Liver (tissue), 9 donors: ENCODE measurements around the gene NF1. TPM values are rescaled to one million over a fixed set of nuclear protein-coding genes. Genes with fewer than 3 reads are reported as not detected.

Experiments used
- DNase-seq: peaks from one replicate; pipeline ENCODE4 v3.0.0-alpha.2; 2017; ENCODE audit warnings: low spot score
- H3K27ac ChIP-seq, 2 donors: one replicate each; pipeline ENCODE4 v1.7.0; 2013; ENCODE audit warnings: inconsistent platforms in 2 of 2, low read length in 2 of 2, control low read depth in 1 of 2, low read depth in 1 of 2, mild to moderate bottlenecking in 1 of 2
- H3K27me3 ChIP-seq, 4 donors: one replicate each; pipeline versions ENCODE4 v1.6.1 to v1.7.0; 2013; ENCODE audit warnings: low read length in 3 of 4, inconsistent platforms in 1 of 4, mild to moderate bottlenecking in 1 of 4, moderate library complexity in 1 of 4; ENCODE audit not compliant: control insufficient read depth in 4 of 4, insufficient read depth in 4 of 4
- H3K36me3 ChIP-seq, 4 donors: one replicate each; pipeline versions ENCODE4 v1.6.1 to v1.7.0; 2013; ENCODE audit warnings: low read length in 3 of 4, mild to moderate bottlenecking in 3 of 4, low read depth in 1 of 4, moderate library complexity in 1 of 4; ENCODE audit not compliant: control insufficient read depth in 4 of 4, insufficient read depth in 3 of 4
- H3K4me1 ChIP-seq, 4 donors: one replicate each; pipeline versions ENCODE4 v1.6.1 to v1.7.0; 2013; ENCODE audit warnings: low read length in 3 of 4, mild to moderate bottlenecking in 3 of 4, moderate library complexity in 1 of 4; ENCODE audit not compliant: control insufficient read depth in 4 of 4, insufficient read depth in 4 of 4
- H3K4me3 ChIP-seq, 3 donors: one replicate each; pipeline versions ENCODE4 v1.6.1 to v1.7.0; 2013; ENCODE audit warnings: low read length in 3 of 3, control low read depth in 1 of 3, low read depth in 1 of 3, mild to moderate bottlenecking in 1 of 3
- H3K9ac ChIP-seq, 2 donors: one replicate each; pipeline ENCODE4 v1.7.0; 2013; ENCODE audit warnings: low read length in 2 of 2, mild to moderate bottlenecking in 2 of 2, moderate library complexity in 2 of 2, control low read depth in 1 of 2, low read depth in 1 of 2
- H3K9me3 ChIP-seq, 4 donors: one replicate each; pipeline versions ENCODE4 v1.6.1 to v1.7.0; 2013; ENCODE audit warnings: low read length in 3 of 4; ENCODE audit not compliant: control insufficient read depth in 4 of 4
- FOXA1 ChIP-seq: IDR thresholded peaks from 2 replicates; pipeline ENCODE4 v1.6.1; 2016; ENCODE audit warnings: antibody characterized with exemption
- HNF4A ChIP-seq, 2 donors: conservative IDR thresholded peaks; 2 replicates each; pipeline ENCODE4 v1.6.1; 2016; ENCODE audit warnings: antibody characterized with exemption in 2 of 2, mild to moderate bottlenecking in 2 of 2
- HNF4G ChIP-seq: IDR thresholded peaks from 2 replicates; pipeline ENCODE4 v1.6.1; 2016; ENCODE audit warnings: antibody characterized with exemption
- JUND ChIP-seq, 2 donors: IDR thresholded peaks; 2 replicates each; pipeline ENCODE4 v1.6.1; 2016; ENCODE audit warnings: antibody characterized with exemption in 2 of 2
- NR2F2 ChIP-seq: IDR thresholded peaks from 2 replicates; pipeline ENCODE4 v1.6.1; 2016; ENCODE audit warnings: antibody characterized with exemption
- RAD21 ChIP-seq, 2 donors: IDR thresholded peaks; 2 replicates each; pipeline ENCODE4 v1.6.1; 2016; ENCODE audit warnings: antibody characterized with exemption in 2 of 2, mild to moderate bottlenecking in 2 of 2
- SP1 ChIP-seq: IDR thresholded peaks from 2 replicates; pipeline ENCODE4 v1.6.1; 2018; ENCODE audit warnings: antibody characterized with exemption, mild to moderate bottlenecking
- YY1 ChIP-seq: IDR thresholded peaks from 2 replicates; pipeline ENCODE4 v1.6.1; 2016; ENCODE audit warnings: antibody characterized with exemption, mild to moderate bottlenecking
- WGBS: extraction: QIAGEN DNeasy Blood & Tissue Kit; methylation state at CpG from one replicate; pipeline ENCODE4 v1.1.7; 2013; 5-methylcytosine and 5-hydroxymethylcytosine counted together
- polyA plus RNA-seq, 2 donors: library from polyadenylated mRNA; stranded (reverse) in 1 of 2; unstranded in 1 of 2; fragments of 200-250 nt in 1 of 2; fragments of >200 nt in 1 of 2; fragmentation: Nextera tagmentation in 1 of 2; extraction: Ambion mirVana in 1 of 2; gene quantifications; one replicate each; pipeline versions ENCODE4 v1.2.1 to v1.2.3, GENCODE V29; 2013 to 2015
- total RNA-seq, 2 donors: library from RNA; depleted of rRNA; stranded (reverse); fragments of >200 nt; gene quantifications; one replicate each; pipeline ENCODE4 v1.2.3, GENCODE V29; 2014
- TF ChIP-seq, protein P1 (sequence below): IDR thresholded peaks from 2 replicates; pipeline ENCODE4 v1.6.1; 2016; ENCODE audit warnings: antibody characterized with exemption
- TF ChIP-seq, protein P2 (sequence below): IDR thresholded peaks from 2 replicates; pipeline ENCODE4 v1.6.1; 2016; ENCODE audit warnings: antibody characterized with exemption, mild to moderate bottlenecking
- TF ChIP-seq, protein P3 (sequence below): fragments of 150-350 bp; IDR thresholded peaks from 2 replicates; pipeline ENCODE4 v1.5.1; 2017; ENCODE audit warnings: improper control_type of control experiment, low read depth, low read length; ENCODE audit not compliant: missing input control
- TF ChIP-seq, protein P4 (sequence below): IDR thresholded peaks from 2 replicates; pipeline ENCODE4 v1.6.1; 2016; ENCODE audit warnings: antibody characterized with exemption
- donor health status: healthy.
- donor health status: healthy.
- donor health status: healthy.
- donor health status: healthy.
- donor health status: healthy.

The NF1 gene
- total and polyA plus RNA-seq, 4 donors = 4.6 to 42.6 (median 13.5) TPM

DNA sequence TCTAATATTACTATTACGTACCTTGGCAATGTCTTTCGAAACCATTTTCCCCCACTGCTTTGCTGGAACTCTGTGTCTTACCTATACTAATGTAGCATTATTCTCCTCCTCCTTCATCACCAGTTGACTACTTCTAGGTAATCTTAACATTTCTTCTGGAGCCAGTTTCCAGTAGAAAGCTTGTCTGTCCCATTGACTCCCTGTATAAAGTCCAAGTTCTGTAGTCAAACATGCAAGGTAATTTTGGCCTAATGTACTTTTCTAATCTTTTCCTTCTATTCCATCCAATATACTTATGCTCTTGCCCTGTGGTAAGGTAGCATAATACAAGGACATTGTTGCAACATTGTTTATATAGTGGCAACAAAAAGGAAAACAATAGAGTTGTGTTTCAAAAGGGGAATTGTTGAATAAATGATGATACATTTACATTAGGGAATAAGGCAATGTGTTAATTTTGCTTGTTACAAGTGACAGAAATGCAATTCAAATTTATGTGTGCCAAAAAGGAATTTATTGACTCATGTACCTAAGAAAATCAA lies 174.3 kb downstream of the NF1 start:
- Histone ChIP-seq H3K4me1 (peaks cover 0 to 6% (median 3%) of the 10 kb centered on the region in 4 donors), H3K27me3 (no peaks in the 10 kb centered on the region), H3K4me3 (no peak overlapping the region), H3K27ac (no peak overlapping the region), H3K36me3 (peaks cover 0 to 23% (median 6%) of the 10 kb centered on the region in 4 donors), H3K9ac (no peak overlapping the region), H3K9me3 (no peaks in the 10 kb centered on the region)
- TF ChIP-seq HNF4A (conservative IDR thresholded peaks at IDR 0.05) = peak; percentile 16 to 20
- TF ChIP-seq, protein P1, sequence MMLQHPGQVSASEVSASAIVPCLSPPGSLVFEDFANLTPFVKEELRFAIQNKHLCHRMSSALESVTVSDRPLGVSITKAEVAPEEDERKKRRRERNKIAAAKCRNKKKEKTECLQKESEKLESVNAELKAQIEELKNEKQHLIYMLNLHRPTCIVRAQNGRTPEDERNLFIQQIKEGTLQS = no peak
- no peak for DNase-seq
- 96% methylated on average over 2 of the region's 2 CpGs for WGBS

DNA sequence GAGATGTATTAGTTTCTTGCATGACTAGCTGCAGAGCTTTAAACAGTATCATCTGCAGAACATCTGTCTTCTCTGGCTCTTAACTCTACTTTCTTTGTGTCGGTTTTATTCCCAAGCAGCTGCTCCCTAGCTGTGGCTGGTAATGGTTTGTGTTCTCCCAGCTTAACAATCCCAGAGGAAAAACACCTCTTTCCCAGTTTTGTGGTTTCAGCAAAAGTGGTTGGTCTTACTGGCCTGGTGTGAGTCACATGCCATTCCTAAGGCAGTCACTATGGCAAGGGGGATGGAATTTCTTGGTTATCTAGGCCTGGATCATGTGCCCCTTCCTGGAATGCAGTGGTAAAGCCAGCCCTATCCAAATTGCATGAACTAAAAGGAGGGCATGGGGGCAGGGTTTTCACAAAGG lies 174.8 kb downstream of the NF1 start:
- 81% methylated on average over 1 of the region's 1 CpG for WGBS
- DNase-seq = no peak
- Histone ChIP-seq H3K9ac (no peak overlapping the region), H3K27me3 (no peaks in the 10 kb centered on the region), H3K9me3 (no peaks in the 10 kb centered on the region), H3K27ac (no peak overlapping the region), H3K4me3 (no peak overlapping the region), H3K36me3 (peaks cover 0 to 23% (median 6%) of the 10 kb centered on the region in 4 donors), H3K4me1 (peaks cover 0 to 10% (median 3%) of the 10 kb centered on the region in 4 donors)
- TF ChIP-seq YY1 (no peak), JUND (IDR thresholded peaks at IDR 0.05) (no peak), SP1 (no peak), NR2F2 (no peak)
- TF ChIP-seq, protein P2, sequence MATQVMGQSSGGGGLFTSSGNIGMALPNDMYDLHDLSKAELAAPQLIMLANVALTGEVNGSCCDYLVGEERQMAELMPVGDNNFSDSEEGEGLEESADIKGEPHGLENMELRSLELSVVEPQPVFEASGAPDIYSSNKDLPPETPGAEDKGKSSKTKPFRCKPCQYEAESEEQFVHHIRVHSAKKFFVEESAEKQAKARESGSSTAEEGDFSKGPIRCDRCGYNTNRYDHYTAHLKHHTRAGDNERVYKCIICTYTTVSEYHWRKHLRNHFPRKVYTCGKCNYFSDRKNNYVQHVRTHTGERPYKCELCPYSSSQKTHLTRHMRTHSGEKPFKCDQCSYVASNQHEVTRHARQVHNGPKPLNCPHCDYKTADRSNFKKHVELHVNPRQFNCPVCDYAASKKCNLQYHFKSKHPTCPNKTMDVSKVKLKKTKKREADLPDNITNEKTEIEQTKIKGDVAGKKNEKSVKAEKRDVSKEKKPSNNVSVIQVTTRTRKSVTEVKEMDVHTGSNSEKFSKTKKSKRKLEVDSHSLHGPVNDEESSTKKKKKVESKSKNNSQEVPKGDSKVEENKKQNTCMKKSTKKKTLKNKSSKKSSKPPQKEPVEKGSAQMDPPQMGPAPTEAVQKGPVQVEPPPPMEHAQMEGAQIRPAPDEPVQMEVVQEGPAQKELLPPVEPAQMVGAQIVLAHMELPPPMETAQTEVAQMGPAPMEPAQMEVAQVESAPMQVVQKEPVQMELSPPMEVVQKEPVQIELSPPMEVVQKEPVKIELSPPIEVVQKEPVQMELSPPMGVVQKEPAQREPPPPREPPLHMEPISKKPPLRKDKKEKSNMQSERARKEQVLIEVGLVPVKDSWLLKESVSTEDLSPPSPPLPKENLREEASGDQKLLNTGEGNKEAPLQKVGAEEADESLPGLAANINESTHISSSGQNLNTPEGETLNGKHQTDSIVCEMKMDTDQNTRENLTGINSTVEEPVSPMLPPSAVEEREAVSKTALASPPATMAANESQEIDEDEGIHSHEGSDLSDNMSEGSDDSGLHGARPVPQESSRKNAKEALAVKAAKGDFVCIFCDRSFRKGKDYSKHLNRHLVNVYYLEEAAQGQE = no peak
- TF ChIP-seq, protein P3, sequence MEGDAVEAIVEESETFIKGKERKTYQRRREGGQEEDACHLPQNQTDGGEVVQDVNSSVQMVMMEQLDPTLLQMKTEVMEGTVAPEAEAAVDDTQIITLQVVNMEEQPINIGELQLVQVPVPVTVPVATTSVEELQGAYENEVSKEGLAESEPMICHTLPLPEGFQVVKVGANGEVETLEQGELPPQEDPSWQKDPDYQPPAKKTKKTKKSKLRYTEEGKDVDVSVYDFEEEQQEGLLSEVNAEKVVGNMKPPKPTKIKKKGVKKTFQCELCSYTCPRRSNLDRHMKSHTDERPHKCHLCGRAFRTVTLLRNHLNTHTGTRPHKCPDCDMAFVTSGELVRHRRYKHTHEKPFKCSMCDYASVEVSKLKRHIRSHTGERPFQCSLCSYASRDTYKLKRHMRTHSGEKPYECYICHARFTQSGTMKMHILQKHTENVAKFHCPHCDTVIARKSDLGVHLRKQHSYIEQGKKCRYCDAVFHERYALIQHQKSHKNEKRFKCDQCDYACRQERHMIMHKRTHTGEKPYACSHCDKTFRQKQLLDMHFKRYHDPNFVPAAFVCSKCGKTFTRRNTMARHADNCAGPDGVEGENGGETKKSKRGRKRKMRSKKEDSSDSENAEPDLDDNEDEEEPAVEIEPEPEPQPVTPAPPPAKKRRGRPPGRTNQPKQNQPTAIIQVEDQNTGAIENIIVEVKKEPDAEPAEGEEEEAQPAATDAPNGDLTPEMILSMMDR = no peak

DNA sequence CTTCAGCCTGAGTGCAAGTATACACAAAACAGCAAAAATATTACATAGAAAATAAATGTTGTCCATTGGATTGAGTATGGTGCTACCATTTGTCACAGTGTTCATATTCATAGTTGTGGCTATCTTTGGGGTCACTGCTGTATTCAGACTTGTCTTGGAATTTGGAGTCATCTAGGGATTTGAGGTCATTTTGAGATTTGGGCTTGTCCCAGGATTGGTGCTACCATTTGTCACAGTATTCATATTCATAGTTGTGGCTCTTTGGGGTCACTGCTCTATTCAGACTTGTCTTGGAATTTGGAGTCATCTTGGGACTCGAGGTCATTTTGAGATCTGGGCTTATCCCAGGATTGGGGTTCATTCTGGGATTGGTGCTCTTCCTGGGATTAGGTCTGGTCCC lies 177.5 kb downstream of the NF1 start:
- 95% methylated on average over 1 of the region's 1 CpG for WGBS
- Histone ChIP-seq H3K9ac (no peak overlapping the region), H3K9me3 (no peaks in the 10 kb centered on the region), H3K27ac (no peak overlapping the region), H3K27me3 (no peaks in the 10 kb centered on the region), H3K4me1 (peaks cover 0 to 11% (median 3%) of the 10 kb centered on the region in 4 donors), H3K36me3 (peaks cover 0 to 14% (median 4%) of the 10 kb centered on the region in 4 donors), H3K4me3 (no peak overlapping the region)
- no peak for DNase-seq
- TF ChIP-seq NR2F2 (no peak), HNF4G (no peak), RAD21 (IDR thresholded peaks at IDR 0.05) (no peak), FOXA1 (no peak)
- TF ChIP-seq, protein P4, sequence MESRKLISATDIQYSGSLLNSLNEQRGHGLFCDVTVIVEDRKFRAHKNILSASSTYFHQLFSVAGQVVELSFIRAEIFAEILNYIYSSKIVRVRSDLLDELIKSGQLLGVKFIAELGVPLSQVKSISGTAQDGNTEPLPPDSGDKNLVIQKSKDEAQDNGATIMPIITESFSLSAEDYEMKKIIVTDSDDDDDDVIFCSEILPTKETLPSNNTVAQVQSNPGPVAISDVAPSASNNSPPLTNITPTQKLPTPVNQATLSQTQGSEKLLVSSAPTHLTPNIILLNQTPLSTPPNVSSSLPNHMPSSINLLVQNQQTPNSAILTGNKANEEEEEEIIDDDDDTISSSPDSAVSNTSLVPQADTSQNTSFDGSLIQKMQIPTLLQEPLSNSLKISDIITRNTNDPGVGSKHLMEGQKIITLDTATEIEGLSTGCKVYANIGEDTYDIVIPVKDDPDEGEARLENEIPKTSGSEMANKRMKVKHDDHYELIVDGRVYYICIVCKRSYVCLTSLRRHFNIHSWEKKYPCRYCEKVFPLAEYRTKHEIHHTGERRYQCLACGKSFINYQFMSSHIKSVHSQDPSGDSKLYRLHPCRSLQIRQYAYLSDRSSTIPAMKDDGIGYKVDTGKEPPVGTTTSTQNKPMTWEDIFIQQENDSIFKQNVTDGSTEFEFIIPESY = no peak
